Ishikawa (cell line): ENCODE measurements around the gene STUM.

Source experiments
- CEBPB ChIP-seq: IDR thresholded peaks from 2 replicates; pipeline ENCODE4 v1.6.1; 2012
- EP300 ChIP-seq: IDR thresholded peaks from 2 replicates; pipeline ENCODE4 v1.6.1; 2012; ENCODE audit warnings: borderline replicate concordance
- TAF1 ChIP-seq: IDR thresholded peaks from 2 replicates; pipeline ENCODE4 v1.6.1; 2012; ENCODE audit warnings: low read depth, mild to moderate bottlenecking
- TCF12 ChIP-seq: IDR thresholded peaks from 2 replicates; pipeline ENCODE4 v1.6.1; 2012; ENCODE audit warnings: low read depth
- USF1 ChIP-seq: IDR thresholded peaks from 2 replicates; pipeline ENCODE4 v1.6.1; 2012
- YY1 ChIP-seq: IDR thresholded peaks from 2 replicates; pipeline ENCODE4 v1.6.1; 2012; ENCODE audit warnings: low read depth

- TF ChIP-seq CEBPB = no peak
- TF ChIP-seq TCF12 = no peak
- no peak for TF ChIP-seq USF1
- TF ChIP-seq YY1 = no peak
- no peak for TF ChIP-seq EP300
- TF ChIP-seq TAF1 = no peak
Measured at GRCh38 chr1:226542623-226543103, 5.9 kb upstream of the STUM start.
